Neural cell (in vitro differentiated cells): ENCODE results near the gene COX14. TPM values are rescaled to one million over a fixed set of nuclear protein-coding genes. Genes with fewer than 3 reads are reported as not detected.
A peak's percentile ranks its signal among the peaks of the same experiment; 100 is the strongest.

Experiments used
- H2AFZ ChIP-seq: fragments of 200-600, 300-800 bp; sonication (generic), shearing (Covaris generic); 2 replicates; pipeline ENCODE4 v1.6.0; 2014; ENCODE audit warnings: low read depth, mild to moderate bottlenecking, antibody characterized with exemption, low read length, moderate library complexity
- H3F3A ChIP-seq: fragments of 200-600 bp; shearing (Covaris generic); 2 replicates; pipeline ENCODE4 v1.6.1; 2016; ENCODE audit warnings: mild to moderate bottlenecking, moderate library complexity, mixed read lengths, antibody characterized with exemption, low read length; ENCODE audit not compliant: insufficient read depth, poor library complexity, severe bottlenecking
- H3K27ac ChIP-seq: fragments of 200-600, 300-800 bp; sonication (generic), shearing (Covaris generic); 2 replicates; pipeline ENCODE4 v1.5.1; 2014; ENCODE audit warnings: mild to moderate bottlenecking, low read length, moderate library complexity
- H3K27me3 ChIP-seq: fragments of 300-800, 200-600 bp; sonication (generic), shearing (Covaris generic); 2 replicates; pipeline ENCODE4 v1.6.0; 2014; ENCODE audit warnings: mild to moderate bottlenecking, low read depth, low read length, moderate library complexity; ENCODE audit not compliant: insufficient read depth
- H3K36me3 ChIP-seq: fragments of 300-800, 200-600 bp; sonication (generic), shearing (Covaris generic); 2 replicates; pipeline ENCODE4 v1.5.1; 2014; ENCODE audit warnings: mild to moderate bottlenecking, antibody characterized with exemption, low read length, moderate library complexity; ENCODE audit not compliant: insufficient read depth
- H3K4me2 ChIP-seq: fragments of 300-800, 200-600 bp; sonication (generic), shearing (Covaris generic); 2 replicates; pipeline ENCODE4 v1.6.0; 2014; ENCODE audit warnings: mild to moderate bottlenecking, low read length
- H3K4me3 ChIP-seq: fragments of 300-800, 200-600 bp; sonication (generic), shearing (Covaris generic); 2 replicates; pipeline ENCODE4 v1.5.1; 2014; ENCODE audit warnings: mild to moderate bottlenecking, low read length, moderate library complexity
- H3K79me2 ChIP-seq: fragments of 200-600 bp; shearing (Covaris generic); replicated peaks from 2 replicates; pipeline ENCODE4 v1.6.0; 2014; ENCODE audit warnings: mild to moderate bottlenecking, low read length, moderate library complexity; ENCODE audit not compliant: insufficient read depth
- H3K9ac ChIP-seq: fragments of 300-800, 200-600 bp; sonication (generic), shearing (Covaris generic); 2 replicates; pipeline ENCODE4 v1.6.1; 2016; ENCODE audit warnings: mild to moderate bottlenecking, low read length, mixed read lengths
- H3K9me2 ChIP-seq: fragments of 200-600 bp; shearing (Covaris generic); 2 replicates; pipeline ENCODE4 v1.6.1; 2016; ENCODE audit warnings: mild to moderate bottlenecking, low read length, mixed read lengths; ENCODE audit not compliant: insufficient read depth
- H3K9me3 ChIP-seq: fragments of 200-600, 300-800 bp; sonication (generic), shearing (Covaris generic); 2 replicates; pipeline ENCODE4 v1.6.1; 2016; ENCODE audit warnings: mild to moderate bottlenecking, mixed run types, low read length, moderate library complexity, mixed read lengths
- H4K20me1 ChIP-seq: fragments of 200-600 bp; shearing (Covaris generic); 2 replicates; pipeline ENCODE4 v1.6.1; 2016; ENCODE audit warnings: mild to moderate bottlenecking, mixed run types; ENCODE audit not compliant: insufficient read depth
- CTCF ChIP-seq: fragments of 450-650 bp; IDR thresholded peaks from 2 replicates; pipeline ENCODE4 v1.5.1; 2014; ENCODE audit warnings: antibody characterized with exemption, mild to moderate bottlenecking, moderate library complexity; ENCODE audit not compliant: poor library complexity, severe bottlenecking
- EP300 ChIP-seq: fragments of 450-650 bp; conservative IDR thresholded peaks from 2 replicates; pipeline ENCODE4 v1.6.1; 2014; ENCODE audit warnings: antibody characterized with exemption, mild to moderate bottlenecking, moderate library complexity; ENCODE audit not compliant: poor library complexity, severe bottlenecking
- EZH2 ChIP-seq: fragments of 200-600, 300-800 bp; shearing (Covaris generic), sonication (generic); IDR thresholded peaks from 2 replicates; pipeline ENCODE4 v1.6.1; 2014; ENCODE audit warnings: antibody characterized with exemption, low read length, borderline replicate concordance, mild to moderate bottlenecking; ENCODE audit not compliant: insufficient read depth, poor library complexity, severe bottlenecking
- MXI1 ChIP-seq: fragments of 450-650 bp; conservative IDR thresholded peaks from 2 replicates; pipeline ENCODE4 v1.6.1; 2014; ENCODE audit warnings: antibody characterized with exemption, mild to moderate bottlenecking; ENCODE audit not compliant: poor library complexity, severe bottlenecking
- POLR2AphosphoS5 ChIP-seq: IDR thresholded peaks from 2 replicates; pipeline ENCODE4 v1.6.1; 2012
- RAD21 ChIP-seq: fragments of 450-650 bp; conservative IDR thresholded peaks from 2 replicates; pipeline ENCODE4 v1.6.1; 2014; ENCODE audit warnings: antibody characterized with exemption, mild to moderate bottlenecking, moderate library complexity
- REST ChIP-seq: IDR thresholded peaks from 2 replicates; pipeline ENCODE4 v1.6.1; 2012; ENCODE audit warnings: borderline replicate concordance
- SMC3 ChIP-seq: fragments of 450-650 bp; conservative IDR thresholded peaks from 2 replicates; pipeline ENCODE4 v1.6.1; 2014; ENCODE audit warnings: antibody characterized with exemption, mild to moderate bottlenecking, moderate library complexity; ENCODE audit not compliant: poor library complexity
- TAF1 ChIP-seq: IDR thresholded peaks from 2 replicates; pipeline ENCODE4 v1.6.1; 2012; ENCODE audit warnings: low read depth
- polyA plus RNA-seq: library from polyadenylated mRNA; depleted of rRNA; stranded (reverse); fragments of >200 nt; gene quantifications from 2 replicates; pipeline ENCODE4 v1.2.3, GENCODE V29; 2014

Gene COX14
- polyA plus RNA-seq, 1 donor from 2014 or later, result 79.3 TPM

DNA sequence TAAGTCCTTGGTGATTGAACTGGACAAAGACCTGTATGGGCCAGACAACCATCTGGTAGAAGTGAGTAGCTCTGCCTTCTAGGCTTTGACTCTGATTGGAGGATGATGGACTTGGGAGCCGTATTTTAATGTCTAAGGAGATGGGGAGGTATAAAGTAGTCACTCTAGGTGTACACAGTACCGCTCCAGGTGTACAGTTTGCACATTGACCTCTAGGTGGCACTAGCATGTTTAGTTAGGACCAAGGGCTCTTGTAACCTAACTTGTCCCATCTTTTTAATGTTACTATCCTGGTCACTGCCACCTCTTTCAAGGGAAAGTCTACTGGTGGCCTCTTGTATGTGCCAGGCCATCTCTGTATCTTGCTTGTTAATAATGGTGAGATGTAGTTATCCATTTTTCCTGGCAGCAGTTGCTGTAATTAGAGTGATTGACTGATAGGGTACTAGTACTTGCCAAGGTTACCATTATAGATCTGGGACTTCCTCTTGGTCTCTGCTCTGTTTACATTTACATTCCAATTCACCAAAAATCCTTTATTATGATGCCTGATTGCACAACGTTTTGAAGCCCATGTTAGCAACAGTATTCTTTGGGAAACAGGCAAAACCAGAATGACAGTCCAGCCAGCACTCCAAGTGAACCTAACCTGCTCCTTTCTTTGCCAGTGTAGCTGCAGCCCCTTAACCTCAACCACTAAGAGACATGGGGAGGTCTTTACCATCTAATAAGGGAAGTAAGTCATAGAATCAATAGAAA lies 23.3 kb upstream of the COX14 start:
- Histone ChIP-seq H2AFZ (no peak overlapping the region), H3K27ac (no peak overlapping the region), H3F3A (peaks cover 4% of the 10 kb centered on the region), H3K36me3 (peaks cover 3% of the 10 kb centered on the region), H3K79me2 (peaks cover 15% of the 10 kb centered on the region), H3K9me3 (no peaks in the 10 kb centered on the region), H3K27me3 (no peaks in the 10 kb centered on the region), H3K9me2 (no peaks in the 10 kb centered on the region), H3K4me2 (no peak overlapping the region), H4K20me1 (no peaks in the 10 kb centered on the region), H3K9ac (no peak overlapping the region), H3K4me3 (peak overlapping the region; percentile 38)
- TF ChIP-seq RAD21 (peak; percentile 59), MXI1 (no peak), REST (no peak), TAF1 (no peak), EP300 (no peak), CTCF (peak; percentile 83), POLR2AphosphoS5 (no peak), EZH2 (no peak), SMC3 (peak; percentile 74)

GRCh38 chr12:50089730-50090129 lies 22.3 kb upstream of the COX14 start:
- Histone ChIP-seq H3K4me3 (no peak overlapping the region), H4K20me1 (no peaks in the 10 kb centered on the region), H3K9me2 (no peaks in the 10 kb centered on the region), H3K79me2 (peaks cover 10% of the 10 kb centered on the region), H3K27me3 (no peaks in the 10 kb centered on the region), H2AFZ (no peak overlapping the region), H3K36me3 (peaks cover 3% of the 10 kb centered on the region), H3F3A (peaks cover 4% of the 10 kb centered on the region), H3K9me3 (no peaks in the 10 kb centered on the region), H3K27ac (no peak overlapping the region), H3K4me2 (no peak overlapping the region), H3K9ac (no peak overlapping the region)
- TF ChIP-seq CTCF (no peak), RAD21 (no peak), POLR2AphosphoS5 (no peak), SMC3 (no peak), TAF1 (no peak), EP300 (no peak), EZH2 (no peak)
